AG04450 (cell line): ENCODE measurements around the gene VWA2. TPM values are rescaled to one million over a fixed set of nuclear protein-coding genes. Genes with fewer than 3 reads are reported as not detected.

Experiments
- CTCF ChIA-PET: fragments of 300-600, 350-600 bp; formaldehyde crosslinking; extraction: SDS; loops from one replicate; lab custom pipeline; 2022; ENCODE audit warnings: antibody characterized with exemption, inconsistent platforms; lab: Charles Lee
- POLR2A ChIA-PET: fragments of 350-600 bp; formaldehyde crosslinking; extraction: SDS; loops from one replicate; lab custom pipeline; 2021; ENCODE audit warnings: antibody characterized with exemption, inconsistent platforms; lab: Yijun Ruan, JAX
- DNase-seq: peaks from one replicate; pipeline ENCODE4 v3.0.0-alpha.2; 2011; ENCODE audit warnings: low read depth, low spot score
- H3K27ac ChIP-seq: one replicate; pipeline ENCODE4 v1.5.1; 2012; ENCODE audit warnings: low read depth, low read length, control low read depth
- H3K27me3 ChIP-seq: one replicate; pipeline ENCODE4 v1.6.0; 2012; ENCODE audit warnings: low read length; ENCODE audit not compliant: control insufficient read depth, insufficient read depth
- H3K4me3 ChIP-seq: 2 replicates; pipeline ENCODE4 v1.5.1; 2011; ENCODE audit warnings: mild to moderate bottlenecking, low read depth, low read length, control low read depth
- H3K9me3 ChIP-seq: 2 replicates; pipeline ENCODE4 v1.5.1; 2012; ENCODE audit warnings: low read length; ENCODE audit not compliant: control insufficient read depth, insufficient read depth
- polyA plus RNA-seq: library from polyadenylated mRNA; depleted of rRNA; stranded (reverse); fragments of >200 nt; gene quantifications from 2 replicates; pipeline ENCODE4 v1.2.3, GENCODE V29; 2011
- TF ChIP-seq, protein P1 (sequence below): IDR thresholded peaks from 2 replicates; pipeline ENCODE4 v1.5.1; 2011; ENCODE audit warnings: low read depth, low read length, control low read depth, inconsistent platforms

VWA2 gene
- polyA plus RNA-seq, 1 experiment, result not detected

GRCh38 chr10:114252092-114252491, 13.0 kb downstream of the VWA2 start:
- Histone ChIP-seq H3K27ac (no peak overlapping the region), H3K27me3 (peaks cover 4% of the 10 kb centered on the region), H3K9me3 (no peaks in the 10 kb centered on the region), H3K4me3 (no peak overlapping the region)
- ChIA-PET POLR2A (no interaction called here), CTCF (no interaction called here)
- DNase-seq, result no peak
- TF ChIP-seq, protein P1, sequence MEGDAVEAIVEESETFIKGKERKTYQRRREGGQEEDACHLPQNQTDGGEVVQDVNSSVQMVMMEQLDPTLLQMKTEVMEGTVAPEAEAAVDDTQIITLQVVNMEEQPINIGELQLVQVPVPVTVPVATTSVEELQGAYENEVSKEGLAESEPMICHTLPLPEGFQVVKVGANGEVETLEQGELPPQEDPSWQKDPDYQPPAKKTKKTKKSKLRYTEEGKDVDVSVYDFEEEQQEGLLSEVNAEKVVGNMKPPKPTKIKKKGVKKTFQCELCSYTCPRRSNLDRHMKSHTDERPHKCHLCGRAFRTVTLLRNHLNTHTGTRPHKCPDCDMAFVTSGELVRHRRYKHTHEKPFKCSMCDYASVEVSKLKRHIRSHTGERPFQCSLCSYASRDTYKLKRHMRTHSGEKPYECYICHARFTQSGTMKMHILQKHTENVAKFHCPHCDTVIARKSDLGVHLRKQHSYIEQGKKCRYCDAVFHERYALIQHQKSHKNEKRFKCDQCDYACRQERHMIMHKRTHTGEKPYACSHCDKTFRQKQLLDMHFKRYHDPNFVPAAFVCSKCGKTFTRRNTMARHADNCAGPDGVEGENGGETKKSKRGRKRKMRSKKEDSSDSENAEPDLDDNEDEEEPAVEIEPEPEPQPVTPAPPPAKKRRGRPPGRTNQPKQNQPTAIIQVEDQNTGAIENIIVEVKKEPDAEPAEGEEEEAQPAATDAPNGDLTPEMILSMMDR, result no peak

DNA sequence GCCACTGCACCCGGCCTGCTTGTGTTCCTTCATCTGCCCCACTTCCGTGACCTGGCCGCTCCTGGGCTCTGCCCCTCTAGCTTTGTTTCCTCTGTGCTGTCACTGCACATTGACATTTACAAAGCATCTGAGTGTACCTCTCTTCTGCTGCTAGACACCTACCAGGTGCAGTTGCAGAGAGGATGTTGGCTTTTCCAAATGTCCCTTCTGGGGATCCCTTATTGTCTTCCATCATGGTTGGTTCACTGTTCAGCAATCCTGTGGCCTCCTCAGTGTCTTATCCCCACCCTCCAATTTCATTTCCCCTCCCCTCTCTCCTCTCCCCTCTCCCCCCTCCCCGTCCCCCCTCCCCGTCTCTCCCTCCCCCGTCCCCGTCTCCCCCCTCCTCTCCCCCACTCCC, 13.8 kb downstream of the VWA2 start:
- ChIA-PET POLR2A (no interaction called here), CTCF (no interaction called here)
- Histone ChIP-seq H3K27me3 (peaks cover 4% of the 10 kb centered on the region), H3K9me3 (no peaks in the 10 kb centered on the region), H3K4me3 (no peak overlapping the region), H3K27ac (no peak overlapping the region)
- TF ChIP-seq, protein P1, result no peak
- no peak for DNase-seq

DNA sequence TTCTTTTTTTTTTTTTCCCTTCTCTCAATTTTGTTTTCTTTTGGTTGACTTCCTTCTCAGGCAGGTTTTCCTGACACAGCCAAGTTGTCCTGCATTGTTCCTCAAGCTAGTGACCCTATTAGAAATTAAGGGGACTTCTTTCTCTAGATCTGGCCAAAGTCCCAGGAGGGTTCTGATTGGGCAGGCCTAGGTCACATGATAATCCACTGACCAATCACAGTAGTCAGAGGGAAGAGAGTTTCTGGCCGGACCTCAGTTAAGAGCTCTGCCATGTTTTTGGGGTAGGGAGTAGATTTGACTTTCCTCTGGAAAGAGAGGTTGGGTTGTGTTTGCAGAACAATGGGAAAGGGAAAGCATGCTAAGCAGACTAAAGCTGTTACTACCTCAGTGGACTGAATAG, 16.2 kb downstream of the VWA2 start:
- ChIA-PET POLR2A (no interaction called here), CTCF (no interaction called here)
- Histone ChIP-seq H3K9me3 (no peaks in the 10 kb centered on the region; the same call in 1 of the 2 replicates), H3K27me3 (no peaks in the 10 kb centered on the region), H3K4me3 (no peak overlapping the region), H3K27ac (no peak overlapping the region)
- TF ChIP-seq, protein P1, result no peak
- DNase-seq, result no peak

GRCh38 chr10:114256008-114256765, 17.1 kb downstream of the VWA2 start:
- H3K27me3 ChIP-seq, result no peaks in the 10 kb centered on the region
- H3K27ac ChIP-seq, result no peak overlapping the region
- H3K9me3 ChIP-seq, result no peaks in the 10 kb centered on the region; the same call in 1 of the 2 replicates
- ChIA-PET POLR2A (no interaction called here), CTCF (no interaction called here)
- TF ChIP-seq, protein P1, result no peak
- no peak overlapping the region for H3K4me3 ChIP-seq
- no peak for DNase-seq

- Histone ChIP-seq H3K27ac (no peak overlapping the region), H3K4me3 (no peak overlapping the region), H3K9me3 (no peaks in the 10 kb centered on the region; the same call in 1 of the 2 replicates), H3K27me3 (no peaks in the 10 kb centered on the region)
- POLR2A ChIA-PET, result no interaction called here
- DNase-seq, result no peak
- TF ChIP-seq, protein P1, result no peak
- CTCF ChIA-PET, result no interaction called here
Observed at GRCh38 chr10:114256822-114257221, 17.8 kb downstream of the VWA2 start.
